ENCODE data around the gene RHBDL1.

GRCh38 chr16:646679-647172 lies 28.7 kb upstream of the RHBDL1 start:
- TF ChIP-seq SIN3A (IDR thresholded peaks at IDR 0.05; ENCODE audit: low read depth) (no peak), CBX3 (IDR thresholded peaks at IDR 0.05; ENCODE audit: low read depth) (no peak), POLR2AphosphoS5 (IDR thresholded peaks at IDR 0.05; ENCODE audit: low read depth, low read length) (no peak), CTCF (IDR thresholded peaks at IDR 0.05 in 2 of 3, conservative IDR thresholded peaks at IDR 0.05 in 1 of 3; ENCODE audit: borderline replicate concordance in 1 of 3, insufficient read depth in 1 of 3, low read depth in 2 of 3, low read length in 2 of 3) (no peak), EZH2 (IDR thresholded peaks at IDR 0.05) (no peak), MAX (IDR thresholded peaks at IDR 0.05) (no peak), POLR2A (IDR thresholded peaks at IDR 0.05; ENCODE audit: borderline replicate concordance, extremely low read depth, insufficient read depth, insufficient read length) (no peak), EGR1 (IDR thresholded peaks at IDR 0.05; ENCODE audit: low read depth) (no peak)

Data from HCT116 (cell line).